Gastrocnemius medialis (tissue), 4 donors: ENCODE results near the gene MAML2.

Experiments
- POLR2A ChIP-seq, 2 donors: fragments of 450-650 bp; IDR thresholded peaks; one replicate each; pipeline ENCODE4 v1.6.1; 2017; ENCODE audit warnings: antibody characterized with exemption in 2 of 2, mild to moderate bottlenecking in 2 of 2, moderate library complexity in 2 of 2
- TF ChIP-seq, protein P1 (sequence below), 5 experiments: fragments of 450-650 bp in 3 of 5; fragments of 200-600 bp in 2 of 5; sonication (generic) in 2 of 5; IDR thresholded peaks in 4 of 5; conservative IDR thresholded peaks in 1 of 5; 1 replicate in 4 of 5; 2 replicates in 1 of 5; pipeline ENCODE4 v1.5.1; 2016 to 2019; ENCODE audit warnings: antibody characterized with exemption in 5 of 5, mild to moderate bottlenecking in 3 of 5, moderate library complexity in 3 of 5

DNA sequence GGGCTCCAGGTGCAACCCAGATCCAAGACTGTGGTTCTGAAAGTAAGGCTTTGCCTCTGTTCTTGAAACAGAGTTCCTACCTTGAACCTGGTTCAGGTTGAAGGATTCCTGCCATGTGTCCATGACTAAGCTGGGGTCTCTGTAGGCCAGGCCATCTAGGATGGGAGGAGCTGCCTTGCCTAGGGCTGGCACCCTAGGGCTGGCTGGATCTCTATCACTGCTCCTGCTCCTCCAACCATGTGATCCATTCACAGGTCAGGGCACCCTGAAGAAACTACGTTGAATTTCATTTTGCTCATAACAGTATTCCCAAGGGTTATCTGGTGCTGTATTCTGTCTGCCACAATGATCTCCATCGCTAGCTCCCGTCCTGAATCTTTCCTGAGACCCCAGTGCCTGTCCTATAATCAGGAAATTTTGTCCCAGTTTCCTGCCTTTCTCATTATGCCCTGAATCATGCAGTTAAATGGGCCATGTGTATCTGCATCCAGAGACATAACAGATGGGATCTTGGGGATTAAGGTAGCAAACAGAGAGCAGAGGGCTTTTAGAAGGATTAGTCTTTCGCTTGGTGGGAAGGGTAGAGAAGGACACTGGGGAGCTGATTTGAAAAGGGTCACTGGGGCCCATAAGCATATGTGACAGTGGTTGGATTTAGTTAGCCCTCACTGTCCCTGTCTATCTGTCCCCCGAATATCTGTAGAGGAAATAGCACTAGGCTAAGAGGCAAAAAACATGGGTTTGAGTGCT is 320.9 kb downstream of the MAML2 start:
- TF ChIP-seq, protein P1, sequence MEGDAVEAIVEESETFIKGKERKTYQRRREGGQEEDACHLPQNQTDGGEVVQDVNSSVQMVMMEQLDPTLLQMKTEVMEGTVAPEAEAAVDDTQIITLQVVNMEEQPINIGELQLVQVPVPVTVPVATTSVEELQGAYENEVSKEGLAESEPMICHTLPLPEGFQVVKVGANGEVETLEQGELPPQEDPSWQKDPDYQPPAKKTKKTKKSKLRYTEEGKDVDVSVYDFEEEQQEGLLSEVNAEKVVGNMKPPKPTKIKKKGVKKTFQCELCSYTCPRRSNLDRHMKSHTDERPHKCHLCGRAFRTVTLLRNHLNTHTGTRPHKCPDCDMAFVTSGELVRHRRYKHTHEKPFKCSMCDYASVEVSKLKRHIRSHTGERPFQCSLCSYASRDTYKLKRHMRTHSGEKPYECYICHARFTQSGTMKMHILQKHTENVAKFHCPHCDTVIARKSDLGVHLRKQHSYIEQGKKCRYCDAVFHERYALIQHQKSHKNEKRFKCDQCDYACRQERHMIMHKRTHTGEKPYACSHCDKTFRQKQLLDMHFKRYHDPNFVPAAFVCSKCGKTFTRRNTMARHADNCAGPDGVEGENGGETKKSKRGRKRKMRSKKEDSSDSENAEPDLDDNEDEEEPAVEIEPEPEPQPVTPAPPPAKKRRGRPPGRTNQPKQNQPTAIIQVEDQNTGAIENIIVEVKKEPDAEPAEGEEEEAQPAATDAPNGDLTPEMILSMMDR (IDR thresholded peaks at IDR 0.05 in 4 of 5, conservative IDR thresholded peaks at IDR 0.05 in 1 of 5): no peak
- TF ChIP-seq POLR2A (IDR thresholded peaks at IDR 0.05): no peak
